ENCODE data around the gene PPP3CA.

The PPP3CA gene

DNA sequence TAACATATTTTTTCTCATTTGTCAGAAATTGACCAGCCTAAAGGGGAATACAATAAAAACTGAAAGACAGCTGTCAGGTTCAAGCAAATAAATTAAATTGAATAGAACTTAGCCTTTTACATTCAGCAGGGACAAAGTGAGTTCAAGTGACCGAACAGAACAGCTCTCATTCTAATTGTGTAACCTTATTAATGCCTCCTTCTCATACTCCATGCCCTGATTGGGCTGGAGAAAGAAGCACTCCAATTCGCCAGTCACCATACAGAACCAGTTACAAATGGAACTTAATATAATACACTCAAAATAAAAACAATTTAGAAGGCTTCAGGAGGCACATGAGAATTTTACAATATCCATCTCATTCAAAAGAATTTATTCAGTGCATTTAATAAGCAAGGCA lies 8.0 kb downstream of the PPP3CA start:
- Histone ChIP-seq H4K8ac (ENCODE audit: low read depth, low read length) (no peak overlapping the region), H3K23ac (ENCODE audit: low read length) (no peak overlapping the region), H3K9me3 (ENCODE audit: insufficient read depth, low read depth, low read length) (no peaks in the 10 kb centered on the region), H3K27ac (ENCODE audit: low read depth, low read length) (no peak overlapping the region), H3K9ac (ENCODE audit: low read length) (no peak overlapping the region), H2BK5ac (ENCODE audit: low read depth, low read length, poor library complexity) (no peak overlapping the region), H3K4me1 (ENCODE audit: control insufficient read depth in 1 of 2, insufficient read depth in 2 of 2, low read length in 2 of 2) (no peaks in the 10 kb centered on the region), H3K79me1 (ENCODE audit: low read length) (no peaks in the 10 kb centered on the region), H3K14ac (ENCODE audit: low read length) (no peak overlapping the region), H3K4ac (ENCODE audit: low read depth, low read length) (no peak overlapping the region), H3K4me3 (ENCODE audit: low read depth, low read length) (no peak overlapping the region), H3K4me2 (ENCODE audit: low read length) (no peak overlapping the region), H2AFZ (ENCODE audit: insufficient read depth, low read length, poor library complexity) (no peak overlapping the region), H4K12ac (ENCODE audit: low read depth, low read length) (no peak overlapping the region), H2AK5ac (ENCODE audit: low read length) (no peak overlapping the region), H3K27me3 (ENCODE audit: insufficient read depth, low read length) (no peaks in the 10 kb centered on the region), H3K79me2 (ENCODE audit: control insufficient read depth, insufficient read depth, low read length, poor library complexity) (no peaks in the 10 kb centered on the region), H3K18ac (ENCODE audit: low read length) (no peak overlapping the region), H3K36me3 (ENCODE audit: control insufficient read depth in 1 of 2, insufficient read depth in 2 of 2, low read length in 2 of 2) (no peaks in the 10 kb centered on the region), H4K91ac (ENCODE audit: low read depth, low read length) (no peak overlapping the region), H2BK120ac (ENCODE audit: insufficient read depth, low read length, poor library complexity) (no peak overlapping the region), H2BK12ac (ENCODE audit: low read length) (no peak overlapping the region)
- WGBS (ENCODE audit: extremely low coverage, insufficient coverage, insufficient read length) = no CpG with 5 or more reads among the region's 2 CpGs
- no peak for DNase-seq

DNA sequence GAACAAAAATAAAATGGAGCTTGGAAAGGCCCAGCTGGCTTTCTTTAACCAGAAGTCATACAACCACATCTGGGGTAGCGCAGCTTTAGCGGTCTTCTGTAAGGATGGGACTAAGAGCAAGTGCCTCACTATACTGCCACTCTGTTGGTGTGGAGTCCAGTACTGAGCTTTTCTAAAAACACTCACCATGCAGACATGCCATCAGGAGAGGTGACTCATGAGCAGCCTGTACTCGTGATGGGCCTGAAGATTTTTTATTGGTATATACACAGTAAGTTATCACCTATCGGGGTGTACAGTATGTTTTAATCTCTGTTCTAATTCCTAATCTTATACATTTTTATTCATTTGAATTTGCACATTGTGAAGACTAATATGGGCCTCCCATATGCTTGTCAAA lies 9.6 kb downstream of the PPP3CA start:
- no peaks in the 10 kb centered on the region for H3K36me3 ChIP-seq (ENCODE audit: control insufficient read depth in 1 of 2, insufficient read depth in 2 of 2, low read length in 2 of 2)
- no peaks in the 10 kb centered on the region for H3K4me1 ChIP-seq (ENCODE audit: control insufficient read depth in 1 of 2, insufficient read depth in 2 of 2, low read length in 2 of 2)
- H3K9ac ChIP-seq (ENCODE audit: low read length) = no peak overlapping the region
- no peak overlapping the region for H2AFZ ChIP-seq (ENCODE audit: insufficient read depth, low read length, poor library complexity)
- H2AK5ac ChIP-seq (ENCODE audit: low read length) = no peak overlapping the region
- no peak overlapping the region for H4K8ac ChIP-seq (ENCODE audit: low read depth, low read length)
- no peak overlapping the region for H3K4me3 ChIP-seq (ENCODE audit: low read depth, low read length)
- H3K18ac ChIP-seq (ENCODE audit: low read length) = no peak overlapping the region
- H2BK120ac ChIP-seq (ENCODE audit: insufficient read depth, low read length, poor library complexity) = no peak overlapping the region
- WGBS (ENCODE audit: extremely low coverage, insufficient coverage, insufficient read length) = no CpG with 5 or more reads among the region's 4 CpGs
- H4K12ac ChIP-seq (ENCODE audit: low read depth, low read length) = no peak overlapping the region
- no peaks in the 10 kb centered on the region for H3K79me1 ChIP-seq (ENCODE audit: low read length)
- H3K79me2 ChIP-seq (ENCODE audit: control insufficient read depth, insufficient read depth, low read length, poor library complexity) = no peaks in the 10 kb centered on the region
- H2BK5ac ChIP-seq (ENCODE audit: low read depth, low read length, poor library complexity) = no peak overlapping the region
- H3K4me2 ChIP-seq (ENCODE audit: low read length) = no peak overlapping the region
- H3K14ac ChIP-seq (ENCODE audit: low read length) = no peak overlapping the region
- no peak overlapping the region for H3K23ac ChIP-seq (ENCODE audit: low read length)
- H4K91ac ChIP-seq (ENCODE audit: low read depth, low read length) = no peak overlapping the region
- no peak overlapping the region for H3K27ac ChIP-seq (ENCODE audit: low read depth, low read length)
- DNase-seq = peak in 1 of 2 donors; percentile 30
- H3K9me3 ChIP-seq (ENCODE audit: insufficient read depth, low read depth, low read length) = no peaks in the 10 kb centered on the region
- H2BK12ac ChIP-seq (ENCODE audit: low read length) = no peak overlapping the region
- H3K27me3 ChIP-seq (ENCODE audit: insufficient read depth, low read length) = no peaks in the 10 kb centered on the region
- no peak overlapping the region for H3K4ac ChIP-seq (ENCODE audit: low read depth, low read length)

DNA sequence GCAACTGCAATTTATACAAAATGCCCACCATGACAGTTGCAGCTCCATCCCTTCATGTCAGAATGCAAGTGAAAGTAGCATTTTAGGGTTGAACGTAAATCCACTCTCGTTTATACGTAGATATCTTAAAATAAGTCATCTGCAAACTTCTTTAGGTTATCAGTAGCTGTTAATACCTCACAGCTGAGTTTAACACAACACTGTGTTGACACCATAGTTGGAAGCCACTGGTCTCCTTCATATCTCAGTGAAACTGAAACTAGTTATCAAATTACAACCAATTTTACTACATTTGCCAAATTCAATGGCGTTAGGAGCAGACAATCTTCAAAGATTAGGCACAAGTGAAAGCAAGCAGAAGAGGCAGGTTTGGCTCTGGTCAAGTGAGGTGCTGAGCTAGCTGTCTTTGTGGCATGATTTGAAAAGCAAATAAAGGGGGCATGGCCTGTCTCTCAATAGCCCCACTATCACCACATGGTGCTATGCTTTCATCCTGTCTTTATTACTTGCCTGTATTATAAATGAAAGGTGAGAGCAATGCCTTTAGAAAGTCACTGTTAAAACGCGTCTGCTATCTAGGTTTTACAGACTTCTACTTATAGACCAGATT lies 12.3 kb downstream of the PPP3CA start:
- no CpG with 5 or more reads among the region's 6 CpGs for WGBS (ENCODE audit: extremely low coverage, insufficient coverage, insufficient read length)
- no peaks in the 10 kb centered on the region for H3K27me3 ChIP-seq (ENCODE audit: insufficient read depth, low read length)
- no peak overlapping the region for H3K27ac ChIP-seq (ENCODE audit: low read depth, low read length)
- no peaks in the 10 kb centered on the region for H3K79me2 ChIP-seq (ENCODE audit: control insufficient read depth, insufficient read depth, low read length, poor library complexity)
- no peak overlapping the region for H3K4me2 ChIP-seq (ENCODE audit: low read length)
- no peak overlapping the region for H3K9ac ChIP-seq (ENCODE audit: low read length)
- no peak overlapping the region for H2BK12ac ChIP-seq (ENCODE audit: low read length)
- no peaks in the 10 kb centered on the region for H3K79me1 ChIP-seq (ENCODE audit: low read length)
- H4K12ac ChIP-seq (ENCODE audit: low read depth, low read length) = no peak overlapping the region
- H3K4me3 ChIP-seq (ENCODE audit: low read depth, low read length) = no peak overlapping the region
- no peak overlapping the region for H3K23ac ChIP-seq (ENCODE audit: low read length)
- H3K4me1 ChIP-seq (ENCODE audit: control insufficient read depth in 1 of 2, insufficient read depth in 2 of 2, low read length in 2 of 2) = no peaks in the 10 kb centered on the region
- no peak overlapping the region for H4K8ac ChIP-seq (ENCODE audit: low read depth, low read length)
- no peak overlapping the region for H4K91ac ChIP-seq (ENCODE audit: low read depth, low read length)
- H2BK120ac ChIP-seq (ENCODE audit: insufficient read depth, low read length, poor library complexity) = no peak overlapping the region
- H3K14ac ChIP-seq (ENCODE audit: low read length) = no peak overlapping the region
- no peak overlapping the region for H2AFZ ChIP-seq (ENCODE audit: insufficient read depth, low read length, poor library complexity)
- H2BK5ac ChIP-seq (ENCODE audit: low read depth, low read length, poor library complexity) = no peak overlapping the region
- no peak overlapping the region for H3K18ac ChIP-seq (ENCODE audit: low read length)
- no peak overlapping the region for H3K4ac ChIP-seq (ENCODE audit: low read depth, low read length)
- H3K9me3 ChIP-seq (ENCODE audit: insufficient read depth, low read depth, low read length) = no peaks in the 10 kb centered on the region
- H3K36me3 ChIP-seq (ENCODE audit: control insufficient read depth in 1 of 2, insufficient read depth in 2 of 2, low read length in 2 of 2) = no peaks in the 10 kb centered on the region
- no peak overlapping the region for H2AK5ac ChIP-seq (ENCODE audit: low read length)
- no peak for DNase-seq

DNA sequence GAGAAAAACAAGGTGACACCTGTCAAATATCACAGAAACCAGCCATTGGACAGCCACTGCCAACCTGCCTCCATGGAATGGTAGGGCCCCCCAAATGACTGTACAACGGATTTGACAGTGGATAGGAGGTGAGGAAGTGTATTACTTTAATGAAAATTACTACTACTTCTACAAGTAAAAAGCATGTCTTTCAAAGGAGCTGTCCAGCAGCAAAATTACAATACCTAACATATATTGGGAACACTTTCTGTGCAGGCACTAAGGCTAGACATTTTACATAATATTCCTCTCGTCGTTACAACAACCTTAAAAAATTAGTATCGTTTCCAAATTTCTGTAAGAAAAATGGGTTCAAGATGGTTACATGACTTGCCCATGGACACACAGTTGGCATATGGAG lies 14.9 kb downstream of the PPP3CA start:
- H3K9ac ChIP-seq (ENCODE audit: low read length) = no peak overlapping the region
- H3K27me3 ChIP-seq (ENCODE audit: insufficient read depth, low read length) = no peaks in the 10 kb centered on the region
- no peaks in the 10 kb centered on the region for H3K4me1 ChIP-seq (ENCODE audit: control insufficient read depth in 1 of 2, insufficient read depth in 2 of 2, low read length in 2 of 2)
- no peak overlapping the region for H3K27ac ChIP-seq (ENCODE audit: low read depth, low read length)
- no peaks in the 10 kb centered on the region for H3K9me3 ChIP-seq (ENCODE audit: insufficient read depth, low read depth, low read length)
- no peak overlapping the region for H3K4me3 ChIP-seq (ENCODE audit: low read depth, low read length)
- no peak overlapping the region for H2AK5ac ChIP-seq (ENCODE audit: low read length)
- H2BK120ac ChIP-seq (ENCODE audit: insufficient read depth, low read length, poor library complexity) = no peak overlapping the region
- DNase-seq = no peak
- H2AFZ ChIP-seq (ENCODE audit: insufficient read depth, low read length, poor library complexity) = no peak overlapping the region
- no peak overlapping the region for H2BK12ac ChIP-seq (ENCODE audit: low read length)
- H3K79me1 ChIP-seq (ENCODE audit: low read length) = no peaks in the 10 kb centered on the region
- H3K79me2 ChIP-seq (ENCODE audit: control insufficient read depth, insufficient read depth, low read length, poor library complexity) = no peaks in the 10 kb centered on the region
- H4K91ac ChIP-seq (ENCODE audit: low read depth, low read length) = no peak overlapping the region
- no peak overlapping the region for H4K12ac ChIP-seq (ENCODE audit: low read depth, low read length)
- H2BK5ac ChIP-seq (ENCODE audit: low read depth, low read length, poor library complexity) = no peak overlapping the region
- H3K18ac ChIP-seq (ENCODE audit: low read length) = no peak overlapping the region
- no peak overlapping the region for H3K4me2 ChIP-seq (ENCODE audit: low read length)
- H3K14ac ChIP-seq (ENCODE audit: low read length) = no peak overlapping the region
- H3K4ac ChIP-seq (ENCODE audit: low read depth, low read length) = no peak overlapping the region
- H3K23ac ChIP-seq (ENCODE audit: low read length) = no peak overlapping the region
- WGBS (ENCODE audit: extremely low coverage, insufficient coverage, insufficient read length) = no CpG with 5 or more reads among the region's 4 CpGs
- H3K36me3 ChIP-seq (ENCODE audit: control insufficient read depth in 1 of 2, insufficient read depth in 2 of 2, low read length in 2 of 2) = no peaks in the 10 kb centered on the region
- no peak overlapping the region for H4K8ac ChIP-seq (ENCODE audit: low read depth, low read length)
